HG03469 (cell line): ENCODE results near the gene NOTO.
"Not testable (repeated sequence)": the region's sequence is repeated elsewhere in the genome, so short reads cannot be mapped to it uniquely, and the experiment has no call there.

Experiments used
- ATAC-seq: cut with Tn5 transposase; IDR thresholded peaks from one replicate; pipeline ENCODE4 v1.9.1; 2021; ENCODE audit warnings: mild to moderate bottlenecking, moderate library complexity, moderate number of reproducible peaks; ENCODE audit not compliant: unreplicated experiment

Gene NOTO, protein sequence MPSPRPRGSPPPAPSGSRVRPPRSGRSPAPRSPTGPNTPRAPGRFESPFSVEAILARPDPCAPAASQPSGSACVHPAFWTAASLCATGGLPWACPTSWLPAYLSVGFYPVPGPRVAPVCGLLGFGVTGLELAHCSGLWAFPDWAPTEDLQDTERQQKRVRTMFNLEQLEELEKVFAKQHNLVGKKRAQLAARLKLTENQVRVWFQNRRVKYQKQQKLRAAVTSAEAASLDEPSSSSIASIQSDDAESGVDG

DNA sequence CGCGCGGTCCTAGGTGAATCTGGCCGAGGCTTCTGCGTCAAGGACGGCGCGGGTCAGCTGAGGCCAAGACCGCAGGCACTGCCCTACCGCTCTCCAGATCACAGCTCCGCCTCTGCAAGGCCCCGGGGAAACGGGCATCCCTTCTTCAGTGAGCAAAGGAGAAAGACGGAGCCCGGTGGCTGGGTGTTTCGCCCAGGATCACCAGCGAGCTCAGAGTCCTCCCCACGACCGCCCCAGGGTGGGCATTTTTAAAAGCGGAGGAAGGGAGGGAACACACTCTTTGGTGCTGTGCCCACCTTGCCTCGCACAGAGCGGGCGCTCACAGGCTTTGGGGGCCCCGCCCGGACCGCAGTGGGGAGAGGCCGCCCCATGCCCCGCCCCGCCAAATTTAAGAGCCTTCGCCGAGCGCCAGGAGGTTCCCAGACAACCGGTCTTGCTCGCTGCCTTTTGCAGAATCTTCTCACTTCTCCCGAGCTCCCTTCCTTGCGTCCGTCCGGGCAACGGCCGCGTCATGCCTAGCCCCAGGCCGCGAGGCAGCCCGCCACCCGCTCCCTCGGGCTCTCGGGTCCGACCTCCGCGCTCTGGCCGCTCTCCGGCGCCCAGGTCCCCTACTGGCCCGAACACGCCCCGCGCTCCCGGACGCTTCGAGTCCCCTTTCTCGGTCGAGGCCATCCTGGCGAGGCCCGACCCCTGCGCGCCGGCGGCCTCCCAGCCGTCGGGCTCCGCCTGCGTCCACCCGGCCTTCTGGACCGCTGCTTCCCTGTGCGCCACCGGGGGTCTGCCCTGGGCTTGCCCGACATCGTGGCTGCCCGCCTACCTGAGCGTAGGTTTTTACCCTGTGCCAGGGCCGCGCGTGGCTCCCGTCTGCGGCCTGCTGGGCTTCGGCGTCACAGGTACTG lies at the start of gene NOTO:
Gene NOTO (plus strand): TSS at position 419 of the 899 bp plus-strand sequence. CDS start 93 bp downstream, at position 512.
- no peak for ATAC-seq

DNA sequence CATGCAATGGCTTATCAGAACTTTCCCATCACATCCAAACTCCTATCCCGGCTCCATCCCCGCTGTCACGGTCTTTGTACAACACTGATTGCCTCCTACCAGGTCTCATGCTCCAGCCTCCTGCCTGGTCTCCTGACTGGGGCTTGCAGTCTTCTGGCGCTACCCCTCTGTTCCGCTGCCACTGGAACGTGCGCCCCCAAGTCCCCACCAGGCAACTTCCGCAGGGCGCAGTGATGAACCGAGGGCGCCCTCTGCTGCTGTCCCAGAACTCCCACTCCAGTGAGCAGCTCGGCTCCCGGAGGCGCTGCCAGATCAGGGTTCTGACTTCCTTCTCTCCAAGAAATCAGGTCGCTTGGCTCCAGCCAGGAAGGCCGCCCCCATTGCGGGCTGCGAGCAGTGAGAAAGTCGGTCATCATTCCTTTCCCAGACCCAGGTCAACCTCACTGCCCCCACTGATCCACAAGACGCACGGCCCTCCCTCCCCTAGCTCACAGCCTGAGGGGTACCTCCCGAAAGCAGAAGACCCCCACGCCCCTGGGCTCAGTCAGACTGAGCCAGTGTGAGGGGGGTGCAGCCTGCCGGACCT lies 45.7 kb upstream of the NOTO start:
- ATAC-seq = no peak

DNA sequence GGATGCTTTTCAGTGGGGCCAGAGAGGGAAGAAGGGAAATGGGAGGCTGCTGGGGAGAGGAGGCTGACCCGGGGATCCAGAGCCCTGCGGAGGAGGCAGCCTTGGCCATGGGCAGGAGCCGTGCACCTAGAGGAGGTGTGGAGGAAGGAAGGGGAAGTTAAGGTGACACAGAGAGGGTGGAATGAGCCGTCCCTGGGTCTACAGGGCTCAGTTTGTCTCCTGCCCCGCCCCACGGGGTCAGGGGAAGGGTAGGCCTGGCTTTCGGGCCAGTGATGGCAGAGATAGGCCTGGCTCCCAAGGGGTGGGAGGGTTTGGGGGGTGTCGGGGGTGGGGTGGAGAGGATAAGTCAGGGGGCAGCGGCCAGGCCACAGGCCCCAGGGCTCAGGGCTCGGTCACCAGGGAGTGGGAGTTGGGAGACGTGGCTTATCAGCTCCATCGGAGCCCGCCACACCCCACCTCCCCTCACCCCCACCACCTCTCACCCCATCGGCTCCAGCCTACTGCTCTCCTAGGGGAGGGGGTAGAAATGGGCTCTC lies 39.5 kb upstream of the NOTO start:
- ATAC-seq = no peak

DNA sequence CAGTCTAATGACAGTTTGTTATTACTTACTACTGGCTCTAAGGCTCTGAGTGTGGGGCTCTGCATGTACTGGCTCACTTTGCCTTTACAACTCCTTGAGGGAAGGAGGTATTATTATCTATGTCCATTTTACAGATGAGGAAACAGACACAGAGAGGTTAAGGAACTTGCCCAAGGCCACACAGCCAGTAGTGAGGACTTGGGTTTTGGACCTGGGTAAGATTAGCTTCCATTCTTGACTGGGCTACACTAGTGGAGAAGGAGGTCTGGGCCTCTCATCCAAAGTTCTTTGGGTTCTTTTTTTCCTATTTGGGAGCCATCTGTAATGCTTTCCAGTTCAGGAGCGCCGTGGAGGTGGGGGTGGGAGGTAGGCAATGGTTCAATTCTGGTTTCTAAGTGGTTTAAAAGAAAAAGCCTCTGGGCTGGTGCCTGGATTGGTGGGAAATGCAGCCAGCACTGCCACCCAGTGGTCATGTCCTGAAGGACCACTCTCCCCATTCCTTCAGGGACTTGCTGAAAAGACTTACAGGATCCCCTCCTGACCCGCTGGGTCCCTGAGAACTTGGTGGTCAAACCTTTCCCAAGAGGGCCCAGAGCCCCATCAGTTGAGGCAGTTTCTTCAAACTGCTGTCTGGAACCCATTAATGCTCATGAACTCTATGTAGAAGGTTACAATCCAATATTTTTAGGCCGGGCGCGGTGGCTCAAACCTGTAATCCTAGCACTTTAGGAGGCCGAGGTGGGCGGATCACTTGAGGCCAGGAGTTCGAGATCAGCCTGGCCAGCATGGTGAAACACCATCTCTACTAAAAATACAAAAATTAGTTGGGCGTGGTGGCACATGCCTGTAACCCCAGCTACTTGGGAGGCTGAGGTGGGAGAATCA lies 38.6 kb upstream of the NOTO start:
- peak; percentile 67 for ATAC-seq

DNA sequence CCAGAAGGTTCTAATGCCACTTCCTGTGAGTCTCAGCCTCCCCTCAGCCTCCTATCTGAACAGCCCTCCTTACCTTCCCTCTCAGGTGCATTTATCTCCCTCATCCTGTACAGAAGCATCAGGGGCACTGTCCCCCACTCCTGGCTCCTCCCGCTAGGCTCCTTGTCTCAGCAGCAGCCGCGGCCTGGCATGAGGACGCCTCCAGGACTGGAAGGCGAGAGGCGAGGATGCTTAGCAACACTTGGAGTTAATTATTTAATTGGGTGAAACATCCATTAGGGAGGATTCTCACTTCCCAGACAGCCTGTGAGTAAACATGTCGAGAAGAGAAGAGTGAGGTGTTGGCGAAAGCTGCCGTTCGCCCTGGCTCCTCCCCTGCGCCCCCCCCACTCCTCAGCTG lies 36.4 kb upstream of the NOTO start:
- not testable (repeated sequence) for ATAC-seq

DNA sequence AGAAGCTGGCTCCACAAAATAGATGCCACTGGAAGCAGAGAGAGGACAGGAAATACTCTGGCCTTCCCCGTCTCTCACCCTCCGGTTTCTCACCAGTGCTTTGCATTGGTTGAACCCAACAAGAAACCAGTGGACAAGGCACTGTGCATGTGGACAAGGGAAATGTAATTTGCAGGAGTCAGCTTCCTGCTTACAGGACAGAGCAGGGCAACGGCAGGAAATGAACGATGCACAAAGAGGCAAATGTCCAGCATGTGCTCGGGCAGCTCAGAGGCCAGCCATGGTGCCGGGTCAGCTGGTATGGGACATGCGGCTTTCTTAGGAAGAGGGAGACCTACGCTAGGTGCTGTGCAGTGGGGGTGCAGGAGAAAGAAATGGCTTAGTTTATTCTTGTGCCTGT lies 35.6 kb upstream of the NOTO start:
- ATAC-seq = not testable (repeated sequence)

DNA sequence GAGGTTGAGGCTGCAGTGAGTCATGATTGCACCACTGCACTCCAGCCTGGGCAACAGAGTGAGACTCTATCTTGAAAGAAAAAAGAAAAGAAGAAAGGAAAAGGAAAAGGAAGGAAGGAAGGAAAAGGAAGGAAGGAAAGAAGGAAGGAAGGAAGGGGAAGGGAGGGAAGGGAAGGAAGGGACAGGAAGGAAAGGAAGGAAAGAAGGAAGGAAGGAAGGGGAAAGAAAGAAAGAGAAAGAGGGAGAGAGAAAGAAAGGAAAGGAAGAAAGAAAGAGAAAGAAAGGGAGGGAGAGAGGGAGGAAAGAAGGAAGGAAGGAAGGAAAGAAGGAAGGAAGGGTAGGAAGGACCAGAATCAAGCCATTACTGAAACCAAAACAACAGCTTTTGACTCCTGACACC lies 34.0 kb upstream of the NOTO start:
- not testable (repeated sequence) for ATAC-seq

DNA sequence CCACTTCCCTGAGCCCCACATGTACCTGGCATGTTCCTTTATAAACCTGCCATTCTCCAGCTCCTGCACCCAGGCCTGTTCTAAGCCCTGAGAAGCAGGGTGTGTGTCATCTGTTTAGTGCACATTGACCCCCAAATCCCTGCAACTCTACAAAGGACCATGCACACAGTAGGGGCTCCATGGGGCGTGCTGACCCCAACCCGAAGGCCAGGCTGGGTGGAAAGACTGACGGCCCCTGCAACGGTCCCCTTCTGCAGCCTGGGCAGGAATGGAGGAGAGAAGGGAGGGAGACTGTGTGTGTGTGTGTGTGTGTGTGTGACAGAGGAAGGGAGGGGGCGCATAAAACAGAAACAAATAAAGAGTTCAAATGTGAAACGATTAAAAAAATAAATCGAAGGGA lies 32.0 kb upstream of the NOTO start:
- not testable (repeated sequence) for ATAC-seq

DNA sequence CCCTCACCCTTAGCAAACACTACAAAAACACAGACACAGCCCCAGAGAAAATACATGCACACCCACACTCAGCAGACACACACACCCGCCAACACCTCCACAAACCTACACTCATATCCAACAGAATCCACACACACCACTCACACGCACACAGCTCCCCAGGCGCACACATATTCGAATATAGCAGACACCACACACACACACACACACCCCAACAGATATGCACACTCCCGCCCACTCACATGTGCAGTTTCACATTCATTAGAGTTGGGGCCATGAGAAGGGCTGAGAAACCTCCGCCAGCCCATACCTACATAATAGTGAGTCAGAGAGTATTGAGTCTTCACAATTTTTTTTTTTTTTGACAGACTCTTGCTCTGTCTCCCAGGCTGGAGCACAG lies 29.4 kb upstream of the NOTO start:
- ATAC-seq = no peak

DNA sequence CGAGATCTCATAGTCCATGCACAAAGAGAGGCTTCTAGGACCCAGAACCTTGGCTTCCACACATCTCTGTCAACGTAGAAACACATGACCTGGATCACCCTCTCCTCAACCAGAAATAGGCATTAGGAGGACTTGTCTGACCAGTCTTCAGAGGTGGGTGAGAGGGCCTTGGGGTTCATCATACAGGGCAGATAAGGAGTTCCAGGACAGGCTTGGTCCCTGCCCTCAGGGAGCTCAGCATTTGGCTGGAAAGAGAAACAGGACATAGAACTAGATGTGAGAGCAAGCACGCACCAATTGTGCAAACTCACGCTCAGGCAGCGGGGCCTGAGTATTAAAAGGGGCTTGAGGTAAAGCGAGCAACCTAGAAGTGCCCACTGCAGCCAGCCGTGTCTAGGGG lies 28.6 kb upstream of the NOTO start:
- no peak for ATAC-seq

DNA sequence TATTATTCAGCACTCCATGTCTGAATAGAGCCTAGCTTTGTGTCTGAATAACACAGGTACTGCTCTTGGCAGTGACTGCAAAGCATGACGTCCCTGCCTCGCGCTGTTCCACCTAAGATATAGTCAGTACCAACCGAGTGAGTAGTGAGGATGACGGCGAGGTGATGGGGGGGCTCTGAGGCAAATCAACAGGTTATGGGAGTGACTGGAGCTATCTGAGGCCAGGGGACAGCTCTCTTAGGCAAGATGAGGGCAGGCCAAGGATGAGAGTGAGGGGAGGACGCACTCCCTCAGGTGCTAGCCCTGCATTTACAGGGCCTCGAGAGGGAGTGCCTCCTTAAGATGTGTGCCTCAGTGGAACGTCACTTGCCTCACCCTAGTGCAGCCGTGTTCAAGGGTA lies 28.1 kb upstream of the NOTO start:
- ATAC-seq = no peak

DNA sequence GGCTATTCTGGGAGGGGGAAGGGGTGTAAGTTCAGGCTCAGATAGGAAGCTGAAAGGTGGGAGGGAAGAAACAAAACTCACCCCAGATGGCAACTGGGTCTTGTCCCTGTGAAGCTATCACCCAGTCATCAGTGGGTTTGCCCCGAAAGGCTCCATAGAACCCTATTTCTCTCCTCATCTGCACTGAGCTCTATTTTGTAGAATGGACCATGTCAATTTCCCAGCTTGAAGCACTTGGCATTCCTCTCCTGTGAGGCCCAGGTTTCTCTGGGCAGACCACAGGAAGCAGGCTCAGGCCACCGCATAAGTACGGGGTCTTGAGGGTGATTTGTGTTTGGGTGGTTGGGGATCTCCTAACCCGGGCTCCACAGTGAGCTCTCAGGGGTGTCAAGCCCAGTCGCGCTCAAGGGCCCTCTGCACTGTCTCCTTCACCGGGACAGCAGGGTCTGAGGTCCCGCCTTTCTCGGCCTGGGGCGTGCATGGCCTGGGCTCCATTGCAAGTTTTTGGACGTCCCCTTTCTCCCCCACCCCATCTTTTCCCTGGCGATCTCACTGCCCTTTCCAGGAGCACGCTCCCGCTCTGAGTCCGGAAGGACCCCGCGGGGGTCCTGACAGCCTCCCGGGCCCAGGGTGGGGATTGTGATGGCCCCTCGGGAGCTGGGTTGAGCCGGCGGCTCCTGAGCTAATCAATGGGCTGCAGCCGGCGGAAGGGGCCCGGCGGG lies 27.3 kb upstream of the NOTO start:
- no peak for ATAC-seq

DNA sequence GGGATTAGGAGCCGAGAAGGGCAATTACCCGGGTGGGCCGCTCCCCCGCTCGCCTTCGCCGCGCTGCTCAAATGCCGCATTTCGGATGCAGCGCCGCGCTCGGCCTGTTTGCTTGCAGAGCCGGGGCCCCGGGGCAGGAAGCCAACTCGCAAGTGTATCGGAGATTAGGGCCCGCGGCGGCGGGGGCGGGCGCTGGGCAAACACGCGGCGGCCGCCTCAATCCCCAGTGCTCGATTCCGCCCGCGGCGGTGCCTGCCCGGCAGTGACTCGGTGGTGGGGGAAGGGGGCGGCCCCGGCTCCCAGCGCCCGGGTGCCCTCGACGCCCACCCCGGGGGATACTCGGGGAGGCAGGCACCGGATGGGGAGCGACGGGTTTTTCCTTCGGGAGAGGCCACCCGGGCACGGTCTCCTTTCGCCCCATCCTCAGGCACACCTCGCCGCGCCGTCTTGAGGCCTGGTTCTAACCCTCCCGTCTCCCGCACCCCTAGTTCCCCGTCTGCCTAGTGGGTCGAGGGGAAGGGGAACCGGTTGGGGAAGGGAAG lies 26.6 kb upstream of the NOTO start:
- no peak for ATAC-seq

DNA sequence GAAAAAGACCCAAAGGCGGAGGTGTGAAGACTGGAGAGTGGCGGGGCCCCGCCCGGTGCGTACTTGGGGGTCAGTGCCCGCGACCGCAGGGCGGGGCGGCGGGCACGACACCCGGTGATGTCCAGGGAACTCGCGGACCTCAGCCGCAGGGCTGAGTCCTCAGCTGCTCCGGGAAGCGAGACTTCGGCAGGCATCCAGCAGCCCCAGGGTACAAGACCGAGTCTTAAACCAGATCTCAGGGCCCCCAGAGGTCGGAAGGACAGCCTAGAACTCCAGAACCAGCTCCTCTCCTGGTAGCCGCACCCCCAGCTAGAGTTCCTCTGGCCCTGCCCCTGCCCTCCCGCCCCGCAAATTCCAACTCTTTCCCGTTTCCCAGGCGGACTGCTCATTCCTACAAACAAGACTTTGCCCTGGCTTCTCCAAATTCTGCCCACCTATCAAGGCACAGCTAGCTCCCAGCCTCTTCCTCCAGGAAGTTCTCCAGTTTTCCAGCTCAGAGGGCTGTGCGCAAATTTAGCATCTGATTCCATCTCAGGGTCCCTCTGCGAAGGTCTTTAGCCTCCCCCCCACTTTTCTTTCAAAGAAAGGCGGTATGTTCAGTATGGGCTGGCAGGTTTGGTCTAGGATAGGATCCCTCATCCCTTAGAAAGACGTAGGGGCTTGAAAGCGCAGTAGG lies 26.0 kb upstream of the NOTO start:
- ATAC-seq = no peak

DNA sequence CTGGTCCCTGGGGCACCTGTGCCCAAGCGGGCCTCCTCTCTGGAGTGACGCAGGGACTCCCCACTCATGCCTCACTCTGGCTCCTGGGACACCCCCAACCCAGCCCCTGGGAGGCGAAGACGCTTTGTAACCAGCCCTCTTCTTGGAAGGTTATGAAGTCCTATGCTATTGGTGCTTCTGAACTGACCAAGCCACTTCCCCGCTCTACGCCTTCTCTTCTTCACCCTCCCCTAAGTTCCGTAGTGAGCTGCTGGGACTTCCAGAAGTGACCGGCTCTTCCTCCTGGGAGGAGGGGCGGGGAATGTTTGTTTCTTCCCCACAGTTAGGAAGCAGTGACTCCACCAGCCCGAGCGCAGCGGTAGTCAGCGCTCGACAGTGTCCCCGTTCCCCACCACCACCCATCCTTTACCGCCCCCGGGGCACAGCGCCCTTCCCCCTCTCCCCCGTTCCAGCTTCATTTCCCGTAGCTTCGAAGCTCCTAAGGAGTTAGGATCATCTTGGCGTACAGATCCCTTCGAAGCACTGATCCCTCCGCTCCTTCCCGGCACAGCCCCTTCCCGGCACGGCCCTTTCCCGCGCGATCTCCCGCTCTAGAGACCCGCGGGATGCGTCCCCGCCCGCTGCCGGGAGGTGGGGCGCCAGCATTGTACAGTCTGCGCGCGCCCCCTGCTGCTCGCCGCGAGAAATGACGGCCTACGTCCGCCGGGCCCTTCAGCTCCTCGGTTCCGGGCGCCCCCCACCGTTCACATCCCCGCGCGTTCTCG lies 25.3 kb upstream of the NOTO start:
- ATAC-seq = peak; percentile 63

DNA sequence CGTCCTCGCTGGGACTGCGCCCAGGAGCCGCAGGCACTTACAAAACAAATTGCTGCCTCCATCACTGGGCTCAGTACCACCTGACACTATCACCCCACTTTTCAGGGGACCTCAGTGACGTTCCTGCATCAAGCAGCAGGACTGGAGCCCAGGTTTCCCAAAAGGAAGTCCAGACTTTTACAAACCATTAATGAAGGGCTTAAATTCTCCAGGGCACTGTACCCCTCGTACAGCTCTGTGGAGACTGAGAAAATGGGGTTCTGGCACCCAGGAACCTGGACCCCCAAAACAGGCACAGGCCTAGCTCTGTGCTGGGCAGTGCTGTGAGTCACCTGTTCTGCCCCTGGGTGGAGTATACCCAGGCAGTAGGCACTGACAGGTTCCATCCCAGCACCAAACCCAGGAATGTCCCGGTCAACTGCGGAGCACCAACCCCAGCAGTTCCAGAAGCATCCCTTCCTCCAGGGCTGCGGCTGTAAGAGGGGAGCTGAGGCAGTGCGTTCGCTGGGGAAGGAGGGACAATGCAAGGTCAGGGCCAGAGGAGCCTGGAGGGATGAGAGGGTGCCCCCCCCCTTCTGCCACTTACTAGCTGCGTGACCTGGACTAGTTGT lies 24.6 kb upstream of the NOTO start:
- no peak for ATAC-seq

DNA sequence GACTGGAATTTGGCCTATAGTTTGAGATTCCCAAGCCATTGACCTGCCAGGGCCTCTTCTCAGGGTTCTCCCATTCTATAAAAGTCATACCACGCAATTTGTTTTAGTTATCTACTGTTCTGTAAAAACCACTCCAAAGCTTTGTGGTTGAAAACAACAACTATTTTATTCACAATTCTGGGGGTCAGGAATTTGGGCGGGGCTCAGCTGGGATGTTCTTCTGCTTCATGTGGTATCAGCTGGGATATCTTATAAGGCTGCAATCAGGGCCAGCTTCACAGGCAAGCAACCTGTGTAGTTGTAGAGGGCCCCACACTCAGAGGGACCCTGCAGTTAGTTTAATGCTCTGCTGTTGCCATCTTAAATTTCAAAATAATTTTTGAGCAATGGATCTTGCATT lies 16.4 kb upstream of the NOTO start:
- no peak for ATAC-seq

DNA sequence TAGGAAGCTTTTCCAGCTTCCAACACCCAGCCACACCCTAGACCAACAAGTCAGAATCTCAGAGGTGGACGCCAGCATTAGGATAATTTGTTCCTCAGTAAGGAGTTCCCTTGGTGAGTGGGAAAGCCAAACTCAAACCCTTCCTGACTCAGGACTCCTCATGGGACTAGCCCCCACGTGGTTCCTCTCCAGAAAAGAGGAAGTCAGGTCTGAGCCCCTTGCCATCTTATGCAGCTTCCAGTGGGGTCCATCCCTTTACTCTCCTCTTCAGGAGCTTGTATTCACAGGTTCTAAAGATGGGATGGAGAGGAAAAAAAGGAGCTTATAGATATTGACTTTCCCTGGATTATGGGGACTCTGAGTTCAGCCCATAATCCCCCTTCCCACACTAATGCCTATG lies 14.8 kb upstream of the NOTO start:
- ATAC-seq = no peak
